ENCODE measurements around the gene KCNK18.
"Not testable (repeated sequence)": the region's sequence is repeated elsewhere in the genome, so short reads cannot be mapped to it uniquely, and the experiment has no call there.

Gene KCNK18

DNA sequence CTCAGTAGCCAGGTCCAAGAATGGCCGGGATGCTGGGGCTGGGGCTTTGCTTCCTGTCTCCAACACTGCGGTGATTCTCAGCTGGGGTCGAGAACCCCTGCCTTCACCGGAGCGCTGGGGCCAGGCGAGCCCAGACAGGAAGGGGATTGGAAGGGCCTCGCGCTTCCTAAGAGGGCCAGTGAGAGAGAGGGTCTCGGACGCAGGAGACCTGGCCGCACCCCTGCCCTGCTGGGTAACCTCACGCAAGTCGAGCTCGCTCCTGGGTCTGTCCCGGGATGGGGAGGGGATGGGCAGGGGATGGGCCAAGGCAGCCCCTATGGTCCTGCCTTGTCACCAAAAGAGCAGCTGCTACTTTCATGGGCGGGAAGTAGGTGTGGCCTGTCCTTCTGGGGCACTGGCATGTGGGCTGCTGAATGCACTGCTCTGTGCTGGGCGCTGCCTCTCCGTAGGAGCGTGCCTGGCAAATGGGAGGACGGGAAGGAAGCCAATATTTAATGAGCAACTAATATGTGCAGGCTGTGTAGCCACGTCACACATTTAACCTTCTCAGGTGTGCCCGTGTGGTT lies 20.0 kb downstream of the KCNK18 start:
- in situ Hi-C loops (cut with MboI; ENCODE audit: low sequenced_read_pairs): no loop called here

GRCh38 chr10:117218654-117219053 lies 21.4 kb downstream of the KCNK18 start:
- in situ Hi-C loops (cut with MboI; ENCODE audit: low sequenced_read_pairs): no loop called here

DNA sequence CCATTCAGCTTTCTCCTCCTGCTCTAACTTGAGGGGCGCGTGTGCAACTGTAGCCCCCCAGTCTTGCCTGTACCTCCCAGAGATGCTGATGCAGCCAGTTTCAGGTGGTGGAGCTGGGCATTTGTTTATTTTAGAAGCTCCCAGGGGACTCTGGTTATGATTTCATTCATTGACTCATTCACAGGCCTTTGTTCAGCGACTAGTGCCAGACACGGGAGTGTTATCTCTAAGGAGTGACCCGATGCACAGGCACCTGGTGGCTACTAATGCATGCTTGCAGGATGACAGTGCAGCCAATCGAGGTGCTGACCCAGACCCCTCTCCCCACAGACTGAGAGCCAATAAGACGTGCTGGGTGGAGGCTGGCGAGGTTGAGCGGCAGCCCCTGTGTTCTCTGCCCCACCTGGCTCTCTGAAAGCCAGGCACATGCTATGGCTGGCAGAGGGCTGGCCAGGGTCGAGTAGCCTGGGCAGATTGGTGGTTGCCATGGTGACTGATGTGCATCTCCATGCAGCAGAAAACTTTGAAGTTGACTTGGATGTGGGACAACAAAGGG lies 23.9 kb downstream of the KCNK18 start:
- in situ Hi-C loops (cut with MboI; ENCODE audit: low sequenced_read_pairs): no loop called here

DNA sequence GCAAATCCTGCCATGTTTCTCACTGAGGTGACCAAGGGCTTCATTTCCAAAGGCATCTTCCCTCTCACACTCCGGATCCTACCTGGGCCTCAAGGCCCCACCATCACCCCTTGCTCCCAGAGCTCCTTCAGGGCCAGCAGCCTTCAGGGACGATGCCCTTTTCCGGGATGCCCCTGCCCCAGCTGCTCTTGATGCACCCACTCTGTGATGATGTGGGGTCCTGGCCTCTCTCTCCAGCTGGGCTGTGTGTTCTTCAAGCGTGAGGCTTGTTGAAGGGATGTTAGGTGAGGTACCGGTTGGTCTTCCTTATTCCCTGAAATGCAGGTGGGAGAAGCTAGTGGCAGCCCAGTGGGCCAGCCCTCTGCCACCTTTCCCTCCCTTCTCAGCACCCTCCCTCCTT lies 25.3 kb downstream of the KCNK18 start:
- in situ Hi-C loops (cut with MboI; ENCODE audit: low sequenced_read_pairs): no loop called here

- in situ Hi-C loops (cut with MboI; ENCODE audit: low sequenced_read_pairs): no loop called here
Measured at GRCh38 chr10:117222976-117223692, 25.8 kb downstream of the KCNK18 start.

- in situ Hi-C loops (cut with MboI; ENCODE audit: low sequenced_read_pairs): no loop called here
Measured at GRCh38 chr10:117223693-117224430, 26.6 kb downstream of the KCNK18 start.

DNA sequence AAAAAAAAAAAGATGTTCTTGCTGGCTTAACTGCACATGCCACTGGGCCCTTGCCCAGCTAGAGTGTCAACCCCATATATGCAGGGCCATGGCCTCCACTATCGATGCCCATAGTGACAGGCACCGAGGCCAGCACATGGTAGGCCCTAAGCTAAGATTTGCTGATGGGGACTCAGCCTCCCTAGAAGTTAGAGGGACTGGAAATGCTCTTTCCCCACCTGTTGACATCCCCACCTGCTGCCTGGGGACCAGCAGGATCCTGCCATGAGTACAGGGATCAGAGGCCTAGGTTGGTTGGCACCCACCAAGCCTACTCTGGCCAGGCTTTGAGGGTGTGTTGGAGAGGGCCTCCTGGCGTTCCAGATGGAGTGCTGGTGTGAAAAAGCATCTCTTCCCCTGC lies 27.6 kb downstream of the KCNK18 start:
- in situ Hi-C loops (cut with MboI; ENCODE audit: low sequenced_read_pairs): no loop called here

GRCh38 chr10:117226813-117227451 lies 29.6 kb downstream of the KCNK18 start:
- in situ Hi-C loops (cut with MboI; ENCODE audit: low sequenced_read_pairs): no loop called here

DNA sequence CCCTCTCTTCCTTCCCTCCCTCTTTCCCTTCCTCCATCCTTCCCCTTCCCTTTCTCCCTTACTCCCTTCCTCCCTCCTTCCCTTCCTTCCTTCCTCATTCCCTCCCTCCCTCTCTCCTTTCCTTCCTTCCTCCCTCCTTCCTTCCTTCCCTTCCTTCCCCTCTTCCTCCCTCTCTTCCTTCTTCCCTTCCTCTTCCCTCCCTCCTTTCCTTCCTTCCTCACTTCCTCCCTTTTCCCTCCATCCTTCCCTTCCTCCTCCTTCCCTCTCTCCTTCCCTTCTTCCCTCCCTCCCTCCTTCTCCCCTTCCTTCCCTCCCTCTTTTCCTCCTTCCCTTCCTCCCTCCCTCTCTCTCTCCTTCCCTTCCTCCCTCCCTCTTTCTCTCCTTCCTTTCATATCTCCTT lies 30.9 kb downstream of the KCNK18 start:
- in situ Hi-C loops (cut with MboI; ENCODE audit: low sequenced_read_pairs): no loop called here

- in situ Hi-C loops (cut with MboI; ENCODE audit: low sequenced_read_pairs): not testable (repeated sequence)
Measured at GRCh38 chr10:117230107-117230506, 32.8 kb downstream of the KCNK18 start.

DNA sequence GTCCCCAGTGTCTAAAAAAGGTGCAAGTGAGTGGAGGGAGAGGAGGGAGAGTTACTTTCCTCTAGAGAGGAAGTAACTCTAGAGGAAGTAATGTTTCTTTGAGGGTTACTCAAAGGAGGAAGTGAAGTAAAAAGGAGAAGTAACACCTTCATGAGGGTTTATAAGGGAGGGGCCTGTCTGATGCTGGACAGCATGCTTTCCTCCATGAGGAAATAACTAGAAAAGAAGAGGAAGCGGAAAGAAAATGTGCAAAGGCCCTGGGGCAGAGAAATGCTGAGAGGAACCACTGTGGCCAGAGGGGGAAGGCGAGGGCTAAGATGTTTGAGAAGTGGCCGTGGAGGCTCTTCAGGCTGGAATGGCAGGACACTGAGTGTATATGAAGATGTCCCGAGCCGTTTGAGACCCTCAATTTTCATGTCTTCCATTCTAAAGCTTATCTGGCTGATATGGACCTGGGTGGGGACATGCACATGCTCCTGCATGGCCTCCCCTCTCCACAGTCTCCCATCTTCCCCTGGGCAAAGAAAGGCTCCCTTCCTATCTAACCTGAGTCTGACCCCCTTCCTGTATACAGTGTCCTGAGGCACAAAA lies 40.2 kb downstream of the KCNK18 start:
- in situ Hi-C loops (cut with MboI; ENCODE audit: low sequenced_read_pairs): no loop called here

DNA sequence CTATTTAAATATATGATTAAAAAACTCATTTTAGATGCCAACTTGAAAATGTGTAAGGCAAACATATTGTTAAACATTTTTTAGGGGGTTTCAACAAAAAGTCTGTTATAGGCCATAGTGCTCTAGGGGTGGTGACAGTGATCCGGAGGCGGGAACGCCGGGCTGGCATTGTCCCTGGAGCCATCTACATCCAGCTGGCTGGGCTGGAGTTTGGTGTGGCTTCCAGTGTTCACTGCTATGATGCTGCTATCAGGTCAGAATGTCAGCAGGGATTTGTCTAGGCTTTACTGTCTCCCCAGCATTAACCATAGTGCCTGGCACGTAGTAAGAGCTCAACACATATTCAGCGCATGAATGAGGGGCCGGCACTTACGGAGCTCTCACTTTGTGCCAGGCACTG lies 41.8 kb downstream of the KCNK18 start:
- in situ Hi-C loops (cut with MboI; ENCODE audit: low sequenced_read_pairs): no loop called here

GRCh38 chr10:117239721-117240620 lies 42.7 kb downstream of the KCNK18 start:
- in situ Hi-C loops (cut with MboI; ENCODE audit: low sequenced_read_pairs): no loop called here

GRCh38 chr10:117240621-117241529 lies 43.6 kb downstream of the KCNK18 start, which contains the start of gene SLC18A2:
Gene SLC18A2, plus strand, starts transcription at chr10:117241114. Its CDS starts 580 bp downstream, at chr10:117241694.
- in situ Hi-C loops (cut with MboI; ENCODE audit: low sequenced_read_pairs): no loop called here

DNA sequence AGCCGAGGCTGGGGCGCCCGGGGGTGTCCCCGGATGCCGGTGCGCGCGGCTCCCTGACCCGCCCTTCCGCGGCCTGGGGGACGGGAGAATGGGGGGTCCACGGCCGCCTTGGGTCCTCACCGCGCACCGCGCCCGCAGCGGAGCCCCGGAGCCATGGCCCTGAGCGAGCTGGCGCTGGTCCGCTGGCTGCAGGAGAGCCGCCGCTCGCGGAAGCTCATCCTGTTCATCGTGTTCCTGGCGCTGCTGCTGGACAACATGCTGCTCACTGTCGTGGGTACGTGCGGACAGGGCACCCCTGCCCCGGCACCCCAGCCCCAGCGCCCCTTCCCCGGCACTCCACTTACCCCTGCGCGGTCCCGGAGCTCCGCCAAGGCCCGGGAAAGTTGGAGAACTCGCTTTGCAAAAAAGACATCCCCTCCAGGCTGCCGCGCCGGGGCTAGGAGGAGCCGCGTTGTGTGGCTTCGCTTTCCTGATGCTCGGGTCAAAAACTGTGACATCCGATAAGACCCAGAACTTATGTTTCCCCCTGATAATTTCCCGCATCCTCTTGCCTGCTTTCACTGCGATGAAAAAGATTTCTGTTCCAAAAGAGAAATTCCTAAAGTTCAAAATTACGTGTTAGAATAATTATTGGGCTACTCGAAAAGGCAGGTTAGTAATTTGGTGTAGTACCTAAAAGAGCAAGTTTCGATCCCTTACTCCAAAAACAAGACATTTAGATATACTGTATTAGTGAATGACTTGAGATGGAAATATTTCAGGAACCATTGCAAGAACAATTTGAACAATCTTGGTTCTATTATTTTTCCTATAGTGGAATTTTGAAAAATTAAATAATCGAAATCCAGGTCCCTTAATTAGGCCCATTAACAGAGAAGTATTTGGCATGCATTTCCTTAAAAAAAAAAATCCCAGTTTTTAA lies 44.5 kb downstream of the KCNK18 start:
- in situ Hi-C loops (cut with MboI; ENCODE audit: low sequenced_read_pairs): no loop called here

GRCh38 chr10:117242463-117242832 lies 45.2 kb downstream of the KCNK18 start:
- in situ Hi-C loops (cut with MboI; ENCODE audit: low sequenced_read_pairs): no loop called here

DNA sequence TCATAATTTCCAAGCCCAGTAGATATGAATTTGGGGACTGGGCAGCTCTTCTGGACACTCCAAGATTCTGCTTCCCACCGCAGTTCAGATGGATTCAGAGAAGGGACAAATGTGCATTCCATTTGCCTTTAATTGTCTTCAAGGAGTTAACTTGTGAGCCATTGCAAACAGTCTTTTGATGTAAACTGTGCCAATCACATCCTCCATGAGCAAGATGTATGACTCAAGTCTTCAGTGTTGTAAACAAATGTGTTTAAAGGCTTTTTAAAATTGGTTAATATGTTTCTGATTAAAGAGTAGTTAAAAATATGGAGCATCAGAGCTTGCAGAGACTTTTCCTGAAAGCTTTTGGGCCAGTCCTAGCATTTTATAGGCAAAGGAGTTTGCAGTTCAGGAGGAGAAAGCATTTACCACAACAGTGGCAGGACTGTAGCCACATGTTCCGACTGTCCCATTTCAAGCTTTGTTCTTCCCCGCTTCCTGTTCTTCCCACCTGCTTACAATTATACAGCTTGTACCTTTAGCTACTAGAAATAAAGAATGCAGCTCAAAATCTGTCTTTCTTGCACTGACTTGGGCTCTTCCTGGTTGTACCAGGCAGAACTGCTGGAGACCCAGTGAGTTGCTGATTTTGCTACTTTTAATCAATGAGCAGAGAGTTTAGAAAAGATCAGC lies 49.8 kb downstream of the KCNK18 start:
- in situ Hi-C loops (cut with MboI; ENCODE audit: low sequenced_read_pairs): no loop called here
